GM18502 (cell line): ENCODE measurements around the gene MED8.

Experiments used
- ATAC-seq: cut with Tn5 transposase; IDR thresholded peaks from one replicate; pipeline ENCODE4 v1.9.1; 2021; ENCODE audit warnings: mild to moderate bottlenecking; ENCODE audit not compliant: unreplicated experiment, poor library complexity

Gene MED8

DNA sequence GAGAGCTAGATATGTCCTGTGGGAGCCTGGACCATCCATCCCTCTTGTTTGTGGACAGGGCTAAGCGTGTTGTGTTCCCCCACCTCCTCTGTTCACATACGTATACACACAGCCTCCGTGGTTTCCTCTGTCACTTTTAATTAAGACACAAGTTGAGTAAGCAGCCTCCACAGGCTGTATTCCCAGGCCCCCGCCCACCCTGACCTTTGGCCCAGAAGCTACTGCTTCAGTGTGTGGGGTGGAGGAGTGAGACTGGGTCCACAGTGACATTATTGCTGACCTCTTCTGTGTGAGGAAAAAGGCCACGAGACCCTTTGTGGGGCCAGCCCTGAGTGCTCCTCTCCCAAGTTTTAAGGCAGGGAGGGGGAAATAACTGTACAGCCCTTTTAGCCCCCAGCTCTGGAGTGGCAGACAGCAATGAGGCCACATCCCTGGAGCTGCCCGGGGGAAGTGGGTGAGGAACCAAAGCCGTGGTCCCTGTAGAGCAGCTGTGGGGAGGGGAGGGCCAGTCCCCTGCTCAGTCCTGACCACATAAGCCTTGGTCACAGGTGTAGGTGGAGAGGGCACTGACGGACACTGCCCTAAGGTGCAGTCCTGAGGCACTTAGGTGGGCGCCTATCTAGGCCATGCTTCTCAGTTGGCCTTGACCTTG is 26.2 kb downstream of the MED8 start:
- no peak for ATAC-seq

DNA sequence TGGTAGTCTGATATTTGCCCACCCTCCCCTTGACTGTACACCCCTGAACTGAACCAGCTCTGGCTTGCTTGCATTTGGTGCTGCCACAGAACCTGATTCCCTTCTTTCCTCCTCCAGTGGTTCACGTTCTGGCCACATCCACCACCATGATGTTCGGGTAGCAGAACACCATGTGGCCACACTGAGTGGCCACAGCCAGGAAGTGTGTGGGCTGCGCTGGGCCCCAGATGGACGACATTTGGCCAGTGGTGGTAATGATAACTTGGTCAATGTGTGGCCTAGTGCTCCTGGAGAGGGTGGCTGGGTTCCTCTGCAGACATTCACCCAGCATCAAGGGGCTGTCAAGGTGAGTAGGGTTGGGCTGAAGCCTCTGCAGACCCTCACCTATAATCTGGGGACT is 29.0 kb downstream of the MED8 start:
- no peak for ATAC-seq

DNA sequence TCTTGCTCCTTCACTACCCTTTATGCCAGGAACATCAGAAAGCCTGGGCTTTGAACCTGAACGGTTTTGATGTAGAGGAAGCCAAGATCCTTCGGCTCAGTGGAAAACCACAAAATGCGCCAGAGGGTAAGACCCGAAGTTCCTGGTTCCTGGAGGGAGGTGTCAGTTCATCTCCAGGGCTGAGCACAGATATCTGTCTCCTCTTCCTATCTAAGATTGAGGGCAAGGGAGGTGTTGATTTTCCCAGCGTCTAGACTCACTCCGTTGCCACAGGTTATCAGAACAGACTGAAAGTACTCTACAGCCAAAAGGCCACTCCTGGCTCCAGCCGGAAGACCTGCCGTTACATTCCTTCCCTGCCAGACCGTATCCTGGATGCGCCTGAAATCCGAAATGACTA is 29.9 kb downstream of the MED8 start:
- no peak for ATAC-seq

DNA sequence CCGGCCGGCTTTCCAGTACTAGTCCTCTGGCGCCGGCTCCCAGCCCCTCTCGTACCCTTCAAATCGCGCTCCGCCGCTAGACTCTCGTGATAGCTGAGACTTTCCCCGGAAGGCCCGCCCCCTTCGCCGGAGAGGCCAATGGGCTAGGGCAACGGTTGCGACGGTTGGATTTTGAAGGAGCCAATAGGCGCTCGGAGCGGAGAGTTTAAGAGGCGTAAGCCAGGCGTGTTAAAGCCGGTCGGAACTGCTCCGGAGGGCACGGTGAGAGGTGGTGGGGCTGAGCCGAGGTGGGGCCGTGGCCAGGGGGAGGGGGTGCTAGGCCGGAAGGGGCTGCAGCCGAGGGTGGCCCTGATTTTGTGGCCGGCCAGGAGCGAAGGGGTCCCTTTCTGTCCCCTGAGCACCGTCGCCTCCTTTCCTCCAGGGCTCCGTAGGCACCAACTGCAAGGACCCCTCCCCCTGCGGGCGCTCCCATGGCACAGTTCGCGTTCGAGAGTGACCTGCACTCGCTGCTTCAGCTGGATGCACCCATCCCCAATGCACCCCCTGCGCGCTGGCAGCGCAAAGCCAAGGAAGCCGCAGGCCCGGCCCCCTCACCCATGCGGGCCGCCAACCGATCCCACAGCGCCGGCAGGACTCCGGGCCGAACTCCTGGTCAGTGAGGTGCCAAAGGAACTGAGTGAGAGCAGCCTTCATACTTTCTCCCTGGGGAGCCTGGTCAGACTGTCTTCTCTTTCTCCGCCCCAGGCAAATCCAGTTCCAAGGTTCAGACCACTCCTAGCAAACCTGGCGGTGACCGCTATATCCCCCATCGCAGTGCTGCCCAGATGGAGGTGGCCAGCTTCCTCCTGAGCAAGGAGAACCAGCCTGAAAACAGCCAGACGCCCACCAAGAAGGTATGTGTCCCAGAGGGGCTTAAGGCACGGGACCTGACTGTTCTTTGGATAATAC is 30.6 kb downstream of the MED8 start, which contains the start of gene CDC20:
TSS of gene CDC20 (plus strand) at position 236 of the 948 bp plus-strand sequence. CDS start at position 471, 235 bp downstream.
- ATAC-seq = peak; percentile 93

DNA sequence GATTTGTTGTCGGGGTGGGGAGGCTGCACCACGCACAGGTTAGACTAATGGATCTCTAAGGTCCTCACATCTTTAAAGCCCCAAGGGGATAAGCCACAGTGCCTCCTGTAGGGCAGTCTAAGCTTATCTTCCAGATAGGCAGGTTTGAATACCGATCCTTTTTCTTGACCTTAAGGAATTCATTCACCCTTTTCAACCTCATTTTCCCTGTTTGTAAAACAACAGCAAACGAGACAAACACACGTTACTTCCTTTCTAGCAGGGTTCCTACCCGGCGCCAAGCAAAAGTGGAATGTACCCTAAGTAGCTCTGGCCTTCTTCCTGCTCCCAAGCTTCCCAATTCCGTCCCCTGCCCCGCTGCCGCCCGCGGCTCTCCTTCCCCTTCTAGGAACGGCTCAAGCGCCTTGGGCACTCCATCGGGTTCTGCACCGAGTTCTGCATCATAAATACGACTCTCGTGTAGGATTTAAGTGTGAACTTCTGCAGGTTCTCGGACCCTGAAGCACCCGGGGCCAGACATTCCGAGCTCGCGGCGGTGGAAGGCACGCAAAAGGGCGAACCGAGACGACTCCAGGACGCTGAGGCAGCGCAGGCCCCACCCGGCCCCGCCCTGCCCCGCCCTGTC is 31.4 kb downstream of the MED8 start:
- ATAC-seq = peak; percentile 15

- ATAC-seq = no peak
These were observed 32.3 kb downstream of the MED8 start for GRCh38 chr1:43357251-43357650.

DNA sequence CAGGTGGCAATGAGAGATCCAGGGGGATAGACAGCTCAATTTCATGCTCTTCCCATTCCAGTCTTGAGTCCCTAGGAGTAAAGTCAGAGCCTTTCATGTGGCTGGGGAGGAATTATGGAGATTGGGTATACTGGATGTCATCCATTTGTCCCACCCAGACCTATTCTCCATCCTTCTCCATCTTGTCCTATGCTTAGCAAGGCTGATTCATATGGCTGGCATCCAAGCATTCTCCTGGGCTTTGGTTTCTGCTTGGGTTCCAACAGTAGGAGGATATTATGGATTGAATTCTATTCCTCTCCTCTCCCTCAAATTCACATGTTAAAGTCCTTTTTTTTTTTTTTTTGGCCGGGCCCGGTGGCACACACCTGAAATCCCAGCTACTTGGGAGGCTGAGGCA is 34.7 kb downstream of the MED8 start:
- no peak for ATAC-seq

DNA sequence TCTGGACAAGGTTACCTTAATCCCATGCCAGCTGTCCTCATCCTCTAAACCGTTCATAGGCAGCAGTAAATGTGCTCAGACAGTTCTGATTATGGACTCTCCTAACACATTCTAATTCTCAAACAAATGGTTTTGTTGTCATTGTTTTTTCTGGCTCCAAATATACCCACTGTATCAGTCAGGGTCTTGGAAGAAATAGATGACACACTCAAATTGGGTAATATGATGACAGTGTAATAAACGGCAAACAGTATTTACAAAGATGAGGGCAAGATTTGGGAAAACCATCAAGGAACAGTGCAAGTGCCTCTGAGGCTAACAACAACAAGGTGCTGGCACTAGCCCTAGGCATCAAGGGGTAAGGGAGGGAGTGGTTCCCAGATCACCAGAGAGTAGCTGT is 35.1 kb downstream of the MED8 start:
- ATAC-seq = no peak

DNA sequence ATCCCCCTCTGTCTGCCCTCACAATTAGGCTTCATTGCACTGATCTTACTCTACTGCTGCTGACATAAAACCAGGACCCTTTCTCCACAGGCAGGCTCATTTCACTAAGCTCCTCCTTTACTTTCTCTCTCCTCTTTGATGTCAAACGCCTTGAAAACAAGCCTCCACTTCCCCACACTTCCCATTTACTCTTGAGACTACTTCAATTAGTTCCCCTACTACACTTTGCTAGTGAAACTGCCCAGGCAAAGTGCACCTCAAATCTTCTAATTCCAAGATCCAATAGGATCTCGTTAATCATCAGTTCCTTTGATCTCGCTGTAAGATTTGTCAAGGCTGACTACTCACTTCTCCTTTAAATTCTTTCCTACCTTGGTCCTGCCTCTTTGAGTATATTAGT is 36.7 kb downstream of the MED8 start:
- ATAC-seq = no peak

DNA sequence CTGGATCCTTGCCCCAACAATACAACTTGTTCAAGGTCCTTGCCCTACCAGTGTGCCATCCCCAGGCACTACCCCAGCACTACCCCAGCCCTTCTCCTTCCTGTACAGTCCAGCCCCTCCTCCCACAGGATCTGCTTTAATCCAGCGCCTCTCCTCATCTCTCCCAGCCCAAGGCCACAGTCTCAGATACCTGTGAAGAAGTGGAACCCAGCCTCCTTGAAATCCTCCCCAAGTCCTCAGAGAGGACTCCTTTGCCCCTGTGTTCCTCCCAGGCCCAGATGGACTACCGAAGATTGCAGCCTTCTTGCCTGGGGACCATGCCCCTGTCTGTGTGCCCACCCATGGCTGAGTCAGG is 37.3 kb downstream of the MED8 start:
- no peak for ATAC-seq

- no peak for ATAC-seq
These were observed 37.9 kb downstream of the MED8 start for GRCh38 chr1:43351421-43352350.

DNA sequence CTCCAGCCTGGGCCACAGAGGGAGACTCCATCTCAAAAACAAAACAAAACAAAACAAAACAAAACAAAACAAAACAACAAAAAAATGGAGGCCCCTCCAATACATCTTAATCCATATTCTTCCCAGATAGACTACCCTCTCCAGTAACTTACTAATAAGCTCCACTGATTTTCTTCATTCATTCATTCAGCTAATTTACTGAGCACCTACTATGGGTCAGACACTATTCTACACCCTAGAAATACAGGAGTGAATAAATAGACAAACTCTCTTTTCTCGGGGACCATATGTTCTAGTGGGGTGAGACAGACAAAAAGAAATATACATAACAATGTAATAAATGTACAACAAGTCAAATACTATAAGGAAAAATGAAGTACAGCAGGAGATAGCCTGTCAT is 38.6 kb downstream of the MED8 start:
- ATAC-seq = no peak

DNA sequence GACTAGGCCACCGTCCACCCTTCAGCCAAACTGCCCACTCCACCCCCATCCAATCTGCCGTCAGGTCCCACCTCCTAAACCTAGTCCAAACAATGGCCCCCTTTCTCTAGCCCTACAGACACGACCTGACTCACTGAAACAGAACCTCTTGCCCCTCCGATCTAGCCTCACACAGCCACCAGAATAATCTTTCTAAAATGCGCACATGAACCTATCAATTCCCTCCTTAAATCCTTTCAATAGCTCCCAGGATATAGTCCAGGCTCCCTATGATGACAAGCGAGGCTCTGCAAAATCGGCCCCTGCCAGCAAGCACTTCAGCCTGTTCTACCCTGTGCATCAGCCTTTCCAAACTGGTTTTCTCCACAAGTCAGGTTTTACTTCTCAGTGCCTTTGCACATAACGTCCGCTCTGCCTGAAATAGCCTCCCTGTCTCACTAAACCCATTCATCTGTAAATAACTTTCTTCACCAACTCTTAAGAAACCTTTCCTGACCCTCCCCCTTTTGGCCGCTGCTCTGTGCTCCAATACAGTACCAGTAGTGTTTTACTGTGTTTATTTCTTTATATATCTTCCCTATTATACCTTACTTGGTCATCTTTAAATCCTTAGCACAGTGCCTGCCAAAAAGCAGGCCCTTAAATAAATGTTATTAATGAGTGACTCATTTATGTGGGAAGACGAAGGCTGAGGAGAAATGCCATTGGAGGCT is 39.9 kb downstream of the MED8 start:
- ATAC-seq = no peak

GRCh38 chr1:43348809-43349593 is 40.6 kb downstream of the MED8 start:
- ATAC-seq = no peak

DNA sequence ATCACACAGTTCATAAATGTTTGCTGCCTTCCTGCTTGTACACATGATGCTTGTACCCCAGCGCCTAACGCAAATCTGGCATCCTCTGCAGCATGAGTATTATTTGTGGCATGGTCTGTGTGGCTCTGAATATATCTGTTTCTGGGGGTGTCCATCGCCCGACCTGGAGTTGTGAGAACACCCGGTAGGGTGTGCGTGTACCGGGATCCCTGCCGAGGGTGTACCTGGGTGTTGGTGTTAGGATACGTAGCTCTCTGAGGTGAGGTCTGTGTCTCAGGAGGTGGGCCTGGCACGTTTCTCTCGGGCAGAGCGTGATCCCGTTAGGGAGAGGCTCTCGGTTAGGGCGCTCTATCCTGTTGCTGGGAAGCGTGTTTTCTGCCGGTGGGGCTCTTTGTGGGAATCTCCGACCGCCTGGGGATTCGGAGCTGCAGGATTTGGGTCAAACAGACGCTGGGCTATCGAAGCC is 41.2 kb downstream of the MED8 start:
- ATAC-seq = no peak

DNA sequence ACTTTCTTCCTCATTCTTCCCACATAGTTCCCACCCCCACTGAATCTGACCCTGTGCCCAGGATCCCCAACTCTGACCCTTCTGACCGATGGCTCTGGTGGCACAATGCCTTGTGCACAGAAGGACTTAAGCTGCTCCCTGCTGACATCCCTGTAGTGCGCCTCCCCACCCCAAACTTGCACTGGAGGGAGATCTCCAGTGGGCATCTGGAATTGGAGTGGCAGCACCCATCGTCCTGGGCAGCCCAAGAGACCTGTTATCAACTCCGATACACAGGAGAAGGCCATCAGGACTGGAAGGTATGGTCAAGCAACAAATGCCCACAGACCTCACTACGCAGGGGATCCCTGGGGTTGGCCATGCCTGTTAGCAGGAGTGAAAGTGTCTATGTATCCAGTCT is 43.0 kb downstream of the MED8 start:
- ATAC-seq = no peak

DNA sequence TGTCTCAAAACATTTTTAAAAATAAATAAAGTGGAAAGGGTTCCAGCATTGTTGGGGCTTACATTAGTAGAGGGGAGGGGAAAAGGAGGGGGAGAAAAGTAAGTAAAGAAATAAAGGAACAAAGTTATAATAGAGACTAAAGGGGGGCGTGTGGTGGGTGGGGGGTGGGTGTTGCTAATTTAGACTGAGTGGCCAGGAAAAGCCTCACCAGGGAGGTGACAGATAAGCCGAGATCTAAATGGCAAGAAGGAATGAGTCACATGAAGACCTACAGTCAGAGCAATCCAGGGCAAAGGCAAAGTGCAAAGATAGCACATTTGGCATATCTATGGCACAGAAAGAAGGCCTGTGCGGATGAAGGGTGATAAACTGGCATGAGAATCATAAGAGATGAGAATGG is 44.5 kb downstream of the MED8 start:
- ATAC-seq = no peak

- ATAC-seq = no peak
These were observed 45.2 kb downstream of the MED8 start for GRCh38 chr1:43344267-43344850.
